Measurements from ENCODE around the gene AMFR. TPM values are rescaled to one million over a fixed set of nuclear protein-coding genes. Genes with fewer than 3 reads are reported as not detected.

Gene AMFR
- total and polyA plus RNA-seq, 2 of the 13 experiments (the other 11 are each of a cell fraction or from before 2014, with no cell fraction given), result 52.9 to 108 TPM

GRCh38 chr16:56450986-56451752, 25.8 kb upstream of the AMFR start, which contains the start of the genes NUDT21 and OGFOD1 (continued):
- no peak for TF ChIP-seq CC2D1A (CRISPR knock-in tag; IDR thresholded peaks at IDR 0.05)
- peak; percentile 84; the same call in 1 of the 2 replicates for TF ChIP-seq SALL2 (CRISPR knock-in tag; IDR thresholded peaks at IDR 0.05)
- TF ChIP-seq ZNF772 (CRISPR knock-in tag; IDR thresholded peaks at IDR 0.05), result peak; percentile 78; the same call in 1 of the 2 replicates
- no peak for TF ChIP-seq GTF2F1 (IDR thresholded peaks at IDR 0.05; ENCODE audit: low read length)
- TF ChIP-seq ZNF280D (CRISPR knock-in tag; IDR thresholded peaks at IDR 0.05), result peak; percentile 43; the same call in 1 of the 2 replicates
- 0 out of 2 replicates have a peak, but pooled peaks have one; percentile 66 for TF ChIP-seq WIZ (CRISPR knock-in tag; IDR thresholded peaks at IDR 0.05)
- peak; percentile 94 for TF ChIP-seq TFDP2 (CRISPR knock-in tag; IDR thresholded peaks at IDR 0.05)
- peak; percentile 83; the same call in 1 of the 2 replicates for TF ChIP-seq MXD1 (CRISPR knock-in tag; IDR thresholded peaks at IDR 0.05)
- no peak; the same call in 1 of the 2 replicates for TF ChIP-seq ZFP62 (CRISPR knock-in tag; IDR thresholded peaks at IDR 0.05)
- TF ChIP-seq ATF3 (CRISPR knock-in tag; IDR thresholded peaks at IDR 0.05), result peak; percentile 36; the same call in 1 of the 2 replicates
- TF ChIP-seq SMYD3 (CRISPR knock-in tag; IDR thresholded peaks at IDR 0.05), result no peak
- 0 out of 4 replicates have a peak, but pooled peaks of 1 of the 2 experiments have one; percentile 31 for TF ChIP-seq REST (IDR thresholded peaks at IDR 0.05; ENCODE audit: borderline replicate concordance in 1 of 2, low read depth in 1 of 2, low read length in 2 of 2)
- TF ChIP-seq ZNF256 (CRISPR knock-in tag; conservative IDR thresholded peaks at IDR 0.05), result peak; percentile 93
- TF ChIP-seq ZNF670 (CRISPR knock-in tag; IDR thresholded peaks at IDR 0.05; ENCODE audit: borderline replicate concordance), result 0 out of 2 replicates have a peak, but pooled peaks have one; percentile 35
- no peak for TF ChIP-seq REXO4 (CRISPR knock-in tag; IDR thresholded peaks at IDR 0.05; ENCODE audit: borderline replicate concordance)
- 0 out of 2 replicates have a peak, but pooled peaks have one; percentile 34 for TF ChIP-seq TEAD2 (CRISPR knock-in tag; IDR thresholded peaks at IDR 0.05)
- TF ChIP-seq ARNTL (CRISPR knock-in tag; IDR thresholded peaks at IDR 0.05), result no peak; the same call in 1 of the 2 replicates
- peak; percentile 92 for TF ChIP-seq KLF12 (CRISPR knock-in tag; IDR thresholded peaks at IDR 0.05; ENCODE audit: borderline replicate concordance)
- peak; percentile 73; the same call in 1 of the 2 replicates for TF ChIP-seq ZNF746 (CRISPR knock-in tag; IDR thresholded peaks at IDR 0.05)
- no peak for TF ChIP-seq ZFYVE20 (CRISPR knock-in tag; IDR thresholded peaks at IDR 0.05; ENCODE audit: borderline replicate concordance, low read depth)
